ENCODE measurements around the gene CNIH4. TPM values are rescaled to one million over a fixed set of nuclear protein-coding genes. Genes with fewer than 3 reads are reported as not detected.
"Not testable (repeated sequence)": the region's sequence is repeated elsewhere in the genome, so short reads cannot be mapped to it uniquely, and the experiment has no call there.

CNIH4 gene
- polyA plus RNA-seq, 3 donors: 33.4 to 106 (median 94.7) TPM

DNA sequence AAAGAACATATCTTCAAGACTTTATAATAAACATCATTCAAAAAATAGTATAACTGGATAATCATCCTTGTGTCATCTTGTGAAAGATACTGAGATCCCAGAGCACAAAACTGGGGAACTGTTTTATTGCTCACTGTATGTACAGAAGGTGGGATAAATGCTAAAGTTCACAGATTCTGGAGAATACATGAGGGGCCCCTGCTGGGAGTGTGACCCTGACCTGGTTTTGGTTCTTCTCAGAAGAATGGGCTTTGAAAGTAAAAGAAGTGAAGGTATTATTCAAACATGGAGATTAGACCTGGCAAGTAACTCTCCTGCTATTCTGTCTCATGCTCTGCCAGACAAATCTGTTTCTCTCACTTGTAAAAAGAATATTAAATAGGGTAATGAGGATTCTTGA lies 63.4 kb downstream of the CNIH4 start:
- Mint-ChIP-seq H3K4me1 (no peaks in the 10 kb centered on the region), H3K9me3 (no peaks in the 10 kb centered on the region), H3K27me3 (ENCODE audit: low read depth in 3 of 3) (peaks cover 0 to 3% (median 0%) of the 10 kb centered on the region in 3 donors), H3K27ac (peak overlapping the region in 3 of 7 donors; percentile 28 to 57 (median 41)), H3K4me3 (no peak overlapping the region), H3K36me3 (peaks cover 82 to 93% of the 10 kb centered on the region in 2 donors)
- Histone ChIP-seq H3K4me1 (ENCODE audit: control insufficient read depth in 1 of 2, insufficient read depth in 2 of 2, low read length in 2 of 2) (no peaks in the 10 kb centered on the region), H3K4me3 (replicated peaks in 1 of 3; ENCODE audit: low read depth in 2 of 3, low read length in 3 of 3) (no peak overlapping the region), H3K9me3 (replicated peaks in 1 of 2; ENCODE audit: control insufficient read depth in 1 of 2, insufficient read depth in 1 of 2, low read length in 2 of 2) (no peaks in the 10 kb centered on the region), H4K20me1 (ENCODE audit: insufficient read depth, low read length) (peaks cover 96% of the 10 kb centered on the region), H2AFZ (ENCODE audit: insufficient read depth, low read depth, low read length, poor library complexity, severe bottlenecking) (no peak overlapping the region), H3K79me2 (ENCODE audit: insufficient read depth, low read length) (peaks cover 21% of the 10 kb centered on the region), H3K36me3 (replicated peaks in 1 of 2; ENCODE audit: control insufficient read depth in 1 of 2, insufficient read depth in 2 of 2, low read length in 2 of 2) (peaks cover 96 to 100% of the 10 kb centered on the region in 2 donors), H3K4me2 (replicated peaks; ENCODE audit: extremely low read depth, low read length, poor library complexity, severe bottlenecking) (no peak overlapping the region), H3K27ac (ENCODE audit: low read depth in 1 of 2, low read length in 2 of 2) (no peak overlapping the region), H3K9ac (ENCODE audit: insufficient read depth, low read length, poor library complexity, severe bottlenecking) (no peak overlapping the region), H3K27me3 (ENCODE audit: control insufficient read depth in 2 of 2, insufficient read depth in 2 of 2, low read length in 2 of 2) (no peaks in the 10 kb centered on the region)
- TF ChIP-seq, protein P1, sequence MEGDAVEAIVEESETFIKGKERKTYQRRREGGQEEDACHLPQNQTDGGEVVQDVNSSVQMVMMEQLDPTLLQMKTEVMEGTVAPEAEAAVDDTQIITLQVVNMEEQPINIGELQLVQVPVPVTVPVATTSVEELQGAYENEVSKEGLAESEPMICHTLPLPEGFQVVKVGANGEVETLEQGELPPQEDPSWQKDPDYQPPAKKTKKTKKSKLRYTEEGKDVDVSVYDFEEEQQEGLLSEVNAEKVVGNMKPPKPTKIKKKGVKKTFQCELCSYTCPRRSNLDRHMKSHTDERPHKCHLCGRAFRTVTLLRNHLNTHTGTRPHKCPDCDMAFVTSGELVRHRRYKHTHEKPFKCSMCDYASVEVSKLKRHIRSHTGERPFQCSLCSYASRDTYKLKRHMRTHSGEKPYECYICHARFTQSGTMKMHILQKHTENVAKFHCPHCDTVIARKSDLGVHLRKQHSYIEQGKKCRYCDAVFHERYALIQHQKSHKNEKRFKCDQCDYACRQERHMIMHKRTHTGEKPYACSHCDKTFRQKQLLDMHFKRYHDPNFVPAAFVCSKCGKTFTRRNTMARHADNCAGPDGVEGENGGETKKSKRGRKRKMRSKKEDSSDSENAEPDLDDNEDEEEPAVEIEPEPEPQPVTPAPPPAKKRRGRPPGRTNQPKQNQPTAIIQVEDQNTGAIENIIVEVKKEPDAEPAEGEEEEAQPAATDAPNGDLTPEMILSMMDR (IDR thresholded peaks at IDR 0.05): no peak
- no peak for DNase-seq
- intact Hi-C loops (cut with micrococcal nuclease): no loop called here

DNA sequence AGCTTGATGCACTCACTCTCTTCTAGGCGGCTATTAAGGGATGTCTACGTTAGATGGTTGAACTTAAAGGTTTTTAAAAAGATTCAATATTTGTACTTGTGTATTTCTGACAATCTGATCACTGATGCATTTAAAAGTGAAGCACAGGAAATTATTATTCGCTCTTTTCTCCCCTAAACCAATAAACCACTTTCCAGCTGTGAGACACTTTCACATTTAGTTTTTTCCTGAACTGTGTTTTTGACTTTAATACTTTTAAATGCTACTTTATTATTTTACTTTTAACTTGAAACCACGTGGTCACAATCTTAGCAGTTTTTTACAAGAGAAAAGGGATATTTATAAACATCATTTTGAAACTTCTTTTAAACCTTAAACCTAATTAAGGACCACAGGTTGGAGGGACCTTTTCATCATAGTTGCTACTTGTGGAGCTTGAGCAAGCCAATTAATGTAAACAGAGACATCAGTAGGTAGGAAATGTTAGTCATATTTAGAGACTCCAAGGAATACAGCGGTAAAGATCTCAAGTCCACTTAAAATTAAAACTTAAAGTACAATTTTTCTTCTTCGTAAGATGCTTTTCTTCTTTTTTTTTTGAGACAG lies 68.7 kb downstream of the CNIH4 start:
- H3K9me3 Mint-ChIP-seq: peaks cover 0 to 4% (median 1%) of the 10 kb centered on the region in 7 donors
- H2AFZ ChIP-seq (ENCODE audit: insufficient read depth, low read depth, low read length, poor library complexity, severe bottlenecking): no peak overlapping the region
- H3K27me3 ChIP-seq (ENCODE audit: control insufficient read depth in 2 of 2, insufficient read depth in 2 of 2, low read length in 2 of 2): no peaks in the 10 kb centered on the region
- H3K4me1 Mint-ChIP-seq: peaks cover 11% of the 10 kb centered on the region
- H3K36me3 ChIP-seq (replicated peaks in 1 of 2; ENCODE audit: control insufficient read depth in 1 of 2, insufficient read depth in 2 of 2, low read length in 2 of 2): peaks cover 65 to 86% of the 10 kb centered on the region in 2 donors
- H3K79me2 ChIP-seq (ENCODE audit: insufficient read depth, low read length): peaks cover 68% of the 10 kb centered on the region
- H3K27ac Mint-ChIP-seq: peak overlapping the region in 1 of 7 donors; percentile 37
- H3K4me3 Mint-ChIP-seq: no peak overlapping the region
- peaks cover 4 to 14% of the 10 kb centered on the region in 2 donors for H3K4me1 ChIP-seq (ENCODE audit: control insufficient read depth in 1 of 2, insufficient read depth in 2 of 2, low read length in 2 of 2)
- H3K4me2 ChIP-seq (replicated peaks; ENCODE audit: extremely low read depth, low read length, poor library complexity, severe bottlenecking): no peak overlapping the region
- peaks cover 70 to 81% of the 10 kb centered on the region in 2 donors for H3K36me3 Mint-ChIP-seq
- DNase-seq: no peak
- H3K27ac ChIP-seq (ENCODE audit: low read depth in 1 of 2, low read length in 2 of 2): no peak overlapping the region
- H3K27me3 Mint-ChIP-seq (ENCODE audit: low read depth in 3 of 3): peaks cover 0 to 3% (median 0%) of the 10 kb centered on the region in 3 donors
- H3K9me3 ChIP-seq (replicated peaks in 1 of 2; ENCODE audit: control insufficient read depth in 1 of 2, insufficient read depth in 1 of 2, low read length in 2 of 2): peaks cover 0 to 3% of the 10 kb centered on the region in 2 donors
- TF ChIP-seq, protein P1 (IDR thresholded peaks at IDR 0.05): no peak
- H3K4me3 ChIP-seq (replicated peaks in 1 of 3; ENCODE audit: low read depth in 2 of 3, low read length in 3 of 3): no peak overlapping the region
- intact Hi-C loops (cut with micrococcal nuclease): no loop called here
- H4K20me1 ChIP-seq (ENCODE audit: insufficient read depth, low read length): peaks cover 98% of the 10 kb centered on the region
- H3K9ac ChIP-seq (ENCODE audit: insufficient read depth, low read length, poor library complexity, severe bottlenecking): no peak overlapping the region
- WGBS (ENCODE audit: insufficient coverage): no CpG with 5 or more reads among the region's 6 CpGs

DNA sequence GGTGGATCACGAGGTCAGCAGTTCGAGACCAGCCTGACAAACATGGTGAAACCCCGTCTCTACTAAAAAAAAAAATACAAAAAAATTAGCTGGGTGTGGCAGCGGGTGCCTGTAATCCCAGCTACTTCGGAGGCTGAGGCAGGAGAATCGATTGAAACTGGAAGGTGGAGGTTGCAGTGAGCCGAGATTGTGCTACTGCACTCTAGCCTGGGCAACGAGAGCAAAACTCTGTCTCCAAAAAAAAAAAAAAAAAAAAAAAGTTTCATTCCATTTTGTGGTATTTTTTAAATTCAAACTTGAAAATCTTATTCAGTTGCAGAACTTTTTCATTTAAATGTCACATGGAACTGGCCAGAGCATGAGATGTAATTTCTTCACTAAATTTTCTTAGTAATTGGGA lies 70.2 kb downstream of the CNIH4 start:
- Histone ChIP-seq H3K4me1 (ENCODE audit: control insufficient read depth in 1 of 2, insufficient read depth in 2 of 2, low read length in 2 of 2) (peaks cover 16 to 29% of the 10 kb centered on the region in 2 donors), H4K20me1 (ENCODE audit: insufficient read depth, low read length) (peaks cover 99% of the 10 kb centered on the region), H3K79me2 (ENCODE audit: insufficient read depth, low read length) (peaks cover 79% of the 10 kb centered on the region), H3K36me3 (replicated peaks in 1 of 2; ENCODE audit: control insufficient read depth in 1 of 2, insufficient read depth in 2 of 2, low read length in 2 of 2) (peaks cover 51 to 75% of the 10 kb centered on the region in 2 donors)
- H3K27ac Mint-ChIP-seq; H3K27me3 ChIP-seq (ENCODE audit: control insufficient read depth in 2 of 2, insufficient read depth in 2 of 2, low read length in 2 of 2); H3K4me3 Mint-ChIP-seq; intact Hi-C loops (cut with micrococcal nuclease); H3K4me2 ChIP-seq (replicated peaks; ENCODE audit: extremely low read depth, low read length, poor library complexity, severe bottlenecking); H3K9me3 Mint-ChIP-seq; DNase-seq; H3K27me3 Mint-ChIP-seq (ENCODE audit: low read depth in 3 of 3); H3K9ac ChIP-seq (ENCODE audit: insufficient read depth, low read length, poor library complexity, severe bottlenecking); H3K9me3 ChIP-seq (replicated peaks in 1 of 2; ENCODE audit: control insufficient read depth in 1 of 2, insufficient read depth in 1 of 2, low read length in 2 of 2); H3K4me3 ChIP-seq (replicated peaks in 1 of 3; ENCODE audit: low read depth in 2 of 3, low read length in 3 of 3); H3K27ac ChIP-seq (ENCODE audit: low read depth in 1 of 2, low read length in 2 of 2); H2AFZ ChIP-seq (ENCODE audit: insufficient read depth, low read depth, low read length, poor library complexity, severe bottlenecking): not testable (repeated sequence)
- WGBS (ENCODE audit: insufficient coverage): no CpG with 5 or more reads among the region's 8 CpGs
- Mint-ChIP-seq H3K36me3 (peaks cover 68 to 69% of the 10 kb centered on the region in 2 donors), H3K4me1 (peaks cover 21% of the 10 kb centered on the region)

Data from CD14-positive monocyte (primary cell).